GM12874 (cell line): ENCODE measurements around the gene GINS3.

Experiments
- TF ChIP-seq, protein P1 (sequence below): IDR thresholded peaks from 2 replicates; pipeline ENCODE4 v1.5.1; 2011; ENCODE audit warnings: low read depth, mild to moderate bottlenecking, control low read depth, low read length, moderate library complexity; ENCODE audit not compliant: insufficient read depth

GINS3 gene

DNA sequence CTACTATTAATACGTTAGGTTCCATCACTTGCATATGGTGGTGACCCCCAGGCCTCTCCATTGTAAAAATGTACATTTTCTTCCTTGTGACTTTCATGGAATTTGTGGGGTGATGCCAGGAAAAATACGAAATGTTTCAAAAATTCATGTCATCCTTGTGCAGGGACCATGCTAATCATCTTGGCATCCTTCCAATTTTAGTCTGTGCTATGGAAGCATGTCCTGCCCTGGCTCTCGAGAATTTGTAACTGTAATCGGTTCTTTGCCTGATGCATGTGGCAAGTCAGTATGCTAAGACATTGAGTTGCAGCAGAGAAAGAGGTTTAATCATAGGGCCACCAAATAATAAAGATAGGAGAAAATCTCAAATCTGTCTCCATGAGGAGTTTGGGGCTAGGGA, 14.3 kb upstream of the GINS3 start:
- TF ChIP-seq, protein P1, sequence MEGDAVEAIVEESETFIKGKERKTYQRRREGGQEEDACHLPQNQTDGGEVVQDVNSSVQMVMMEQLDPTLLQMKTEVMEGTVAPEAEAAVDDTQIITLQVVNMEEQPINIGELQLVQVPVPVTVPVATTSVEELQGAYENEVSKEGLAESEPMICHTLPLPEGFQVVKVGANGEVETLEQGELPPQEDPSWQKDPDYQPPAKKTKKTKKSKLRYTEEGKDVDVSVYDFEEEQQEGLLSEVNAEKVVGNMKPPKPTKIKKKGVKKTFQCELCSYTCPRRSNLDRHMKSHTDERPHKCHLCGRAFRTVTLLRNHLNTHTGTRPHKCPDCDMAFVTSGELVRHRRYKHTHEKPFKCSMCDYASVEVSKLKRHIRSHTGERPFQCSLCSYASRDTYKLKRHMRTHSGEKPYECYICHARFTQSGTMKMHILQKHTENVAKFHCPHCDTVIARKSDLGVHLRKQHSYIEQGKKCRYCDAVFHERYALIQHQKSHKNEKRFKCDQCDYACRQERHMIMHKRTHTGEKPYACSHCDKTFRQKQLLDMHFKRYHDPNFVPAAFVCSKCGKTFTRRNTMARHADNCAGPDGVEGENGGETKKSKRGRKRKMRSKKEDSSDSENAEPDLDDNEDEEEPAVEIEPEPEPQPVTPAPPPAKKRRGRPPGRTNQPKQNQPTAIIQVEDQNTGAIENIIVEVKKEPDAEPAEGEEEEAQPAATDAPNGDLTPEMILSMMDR = no peak

DNA sequence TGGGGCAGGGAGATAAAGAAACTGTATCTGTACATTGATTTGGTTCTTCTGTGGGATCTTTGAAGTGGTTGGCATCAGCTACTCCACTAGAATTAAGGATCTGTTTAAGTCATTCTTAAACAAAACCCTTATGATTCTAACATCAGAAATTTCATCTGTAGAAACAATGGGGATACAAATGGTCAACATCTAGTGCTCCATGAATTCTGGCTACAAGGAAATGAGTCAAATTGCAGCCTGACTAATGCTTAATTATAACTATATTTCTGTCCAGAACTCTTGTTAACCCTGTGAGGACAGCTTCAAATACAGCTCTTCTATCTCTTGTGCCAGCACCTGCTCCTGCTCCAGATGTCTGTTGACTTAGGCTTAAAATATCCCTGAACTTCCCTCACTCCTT, 13.9 kb upstream of the GINS3 start:
- TF ChIP-seq, protein P1 = no peak

DNA sequence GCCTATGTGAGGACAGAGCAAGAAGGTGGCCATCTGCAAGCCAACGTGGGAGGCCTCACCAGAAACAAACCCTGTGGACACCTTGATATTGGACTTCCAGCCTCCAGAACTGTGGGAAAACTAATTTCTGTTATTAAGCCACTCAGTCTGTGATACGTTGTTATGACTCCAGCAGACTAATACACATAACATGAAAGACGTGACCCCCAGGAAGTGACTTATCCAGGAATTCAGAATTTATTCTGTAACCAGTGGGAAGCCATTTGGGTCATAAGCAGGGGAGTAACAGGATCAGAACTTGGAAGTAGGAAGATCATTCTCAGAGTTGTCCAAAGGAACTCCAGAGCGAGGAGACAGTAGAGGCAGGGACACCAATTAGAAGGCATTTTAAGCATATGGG, 12.5 kb upstream of the GINS3 start:
- TF ChIP-seq, protein P1 = no peak

DNA sequence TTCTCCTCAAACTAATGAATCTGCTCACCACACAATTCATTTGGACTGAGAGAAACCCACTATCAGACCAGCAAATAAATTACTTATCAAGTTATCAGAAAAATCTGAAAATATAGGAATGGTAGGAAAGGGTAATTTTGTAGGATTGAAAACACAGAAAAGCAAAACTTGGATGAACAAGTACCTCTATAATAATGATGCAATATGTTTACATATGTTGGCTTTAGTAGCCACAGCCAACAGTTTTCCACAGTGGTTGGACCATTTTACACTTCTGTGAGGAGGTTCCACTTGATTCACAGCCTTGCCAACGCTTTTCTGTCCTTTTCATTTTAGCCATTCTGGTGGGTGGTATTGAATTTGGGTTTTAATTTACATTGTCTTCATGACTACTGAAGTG, 10.6 kb upstream of the GINS3 start:
- TF ChIP-seq, protein P1 = no peak

DNA sequence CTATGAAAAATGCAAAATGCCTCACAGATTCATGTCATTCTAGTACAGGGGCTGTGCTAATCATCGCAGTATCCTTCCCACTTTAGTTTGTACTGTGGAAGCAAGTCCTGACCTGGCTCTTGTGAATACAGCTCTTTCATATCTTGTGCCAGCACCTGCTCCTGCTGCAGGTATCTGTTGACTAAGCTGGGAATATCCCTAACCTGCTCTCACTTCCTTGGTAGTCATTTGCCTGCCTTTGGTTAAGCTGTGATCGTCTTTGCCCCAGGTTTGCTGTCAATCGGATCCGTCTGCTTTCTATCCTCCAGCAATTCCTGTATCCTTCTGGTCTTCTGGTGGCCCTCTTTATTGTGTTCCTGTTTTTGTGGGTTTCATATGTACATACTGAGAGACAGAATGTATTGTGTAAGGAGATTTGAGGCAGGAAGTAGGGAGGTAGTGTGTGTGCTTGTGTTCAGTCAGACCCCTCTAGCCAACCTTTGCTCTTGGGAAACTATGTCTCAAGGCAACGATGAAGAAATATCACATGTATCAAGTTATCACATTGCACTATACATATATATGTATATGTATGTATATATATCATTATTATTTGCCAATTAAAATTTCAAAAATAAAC, 7.7 kb upstream of the GINS3 start:
- TF ChIP-seq, protein P1 = no peak

DNA sequence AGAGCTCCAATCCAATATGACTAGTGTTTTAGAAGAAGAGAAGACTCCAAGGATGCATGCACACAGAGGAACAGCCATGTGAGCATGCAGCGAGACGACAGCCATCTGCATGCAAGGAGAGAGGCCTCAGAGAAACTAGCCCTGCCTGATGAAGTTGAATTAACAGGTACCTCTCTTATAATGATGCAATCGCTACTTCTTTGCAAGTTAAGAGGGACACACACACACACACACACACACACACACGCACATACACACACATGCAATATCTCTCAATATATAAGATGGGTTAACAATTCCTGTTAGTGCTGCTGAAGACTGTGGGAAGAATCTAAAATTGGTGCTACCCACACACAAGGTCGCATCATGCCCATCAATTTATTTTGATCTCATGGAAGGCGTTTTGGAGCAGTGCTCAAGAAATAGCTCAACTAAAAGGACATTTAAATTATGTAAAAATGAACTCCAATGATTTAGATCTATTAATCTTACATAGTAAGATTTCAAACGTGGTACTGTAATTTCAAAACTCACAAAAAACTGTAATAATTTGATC, 7.0 kb upstream of the GINS3 start:
- TF ChIP-seq, protein P1 = no peak

DNA sequence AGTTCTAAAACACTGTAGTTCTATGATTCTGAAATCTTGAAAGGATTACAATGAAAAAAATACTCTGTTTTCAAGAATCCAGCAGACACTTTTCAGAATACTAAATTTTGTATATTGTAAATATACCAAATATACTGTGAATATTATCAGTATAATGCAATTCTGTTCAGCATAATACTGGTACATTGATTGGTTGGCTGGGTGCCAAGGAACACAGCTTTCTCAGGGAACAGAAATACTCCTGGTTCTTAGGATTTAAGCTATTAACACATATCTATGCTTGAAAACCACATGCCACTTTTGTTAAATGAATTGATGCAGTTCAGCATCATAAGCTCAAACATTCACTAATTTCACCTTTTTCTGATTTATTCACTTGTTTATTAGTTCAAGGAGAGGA, 2.5 kb upstream of the GINS3 start:
- TF ChIP-seq, protein P1 = no peak
